HG02588 (cell line): ENCODE data around the gene NRP1.

Experiments
- ATAC-seq: cut with Tn5 transposase; IDR thresholded peaks from one replicate; pipeline ENCODE4 v1.9.1; 2021; ENCODE audit warnings: mild to moderate bottlenecking, moderate library complexity; ENCODE audit not compliant: unreplicated experiment

Gene NRP1

GRCh38 chr10:33133557-33133956 is 200.9 kb downstream of the NRP1 start:
- no peak for ATAC-seq

- no peak for ATAC-seq
Observed at GRCh38 chr10:33132626-33133025, 201.8 kb downstream of the NRP1 start.

GRCh38 chr10:33129996-33130386 is 204.5 kb downstream of the NRP1 start:
- ATAC-seq: no peak

GRCh38 chr10:33129141-33129995 is 205.1 kb downstream of the NRP1 start:
- no peak for ATAC-seq

GRCh38 chr10:33127622-33128021 is 206.8 kb downstream of the NRP1 start:
- ATAC-seq: no peak
